HG03060 (cell line): ENCODE data around the gene GOLGA7B.

ENCODE experiments used
- ATAC-seq: cut with Tn5 transposase; IDR thresholded peaks from one replicate; pipeline ENCODE4 v1.9.1; 2021; ENCODE audit warnings: low read depth, moderate number of reproducible peaks; ENCODE audit not compliant: unreplicated experiment

Gene GOLGA7B

GRCh38 chr10:97849687-97850402, at the start of gene GOLGA7B:
TSS of gene GOLGA7B (plus strand) at chr10:97849843. CDS start at chr10:97850304, 461 bp downstream.
- ATAC-seq, result no peak

GRCh38 chr10:97800474-97800873, 49.2 kb upstream of the GOLGA7B start:
- ATAC-seq, result no peak

- ATAC-seq, result no peak
Observed at GRCh38 chr10:97801422-97801821, 48.2 kb upstream of the GOLGA7B start.

GRCh38 chr10:97805096-97805884, 44.4 kb upstream of the GOLGA7B start:
- ATAC-seq, result no peak

GRCh38 chr10:97805949-97806348, 43.7 kb upstream of the GOLGA7B start:
- ATAC-seq, result no peak

GRCh38 chr10:97810446-97810845, 39.2 kb upstream of the GOLGA7B start:
- ATAC-seq, result no peak

GRCh38 chr10:97811958-97812357, 37.7 kb upstream of the GOLGA7B start:
- ATAC-seq, result no peak

- ATAC-seq, result no peak
Observed at GRCh38 chr10:97812696-97813095, 36.9 kb upstream of the GOLGA7B start.

- ATAC-seq, result no peak
Observed at GRCh38 chr10:97813311-97813710, 36.3 kb upstream of the GOLGA7B start.

GRCh38 chr10:97814996-97815395, 34.6 kb upstream of the GOLGA7B start:
- ATAC-seq, result no peak

GRCh38 chr10:97816609-97817008, 33.0 kb upstream of the GOLGA7B start:
- ATAC-seq, result no peak

GRCh38 chr10:97818572-97818971, 31.1 kb upstream of the GOLGA7B start:
- no peak for ATAC-seq

GRCh38 chr10:97820096-97820704, 29.4 kb upstream of the GOLGA7B start:
- no peak for ATAC-seq

- no peak for ATAC-seq
Observed at GRCh38 chr10:97821308-97822038, 28.2 kb upstream of the GOLGA7B start.

GRCh38 chr10:97822261-97822687, 27.4 kb upstream of the GOLGA7B start:
- no peak for ATAC-seq

- no peak for ATAC-seq
Observed at GRCh38 chr10:97823734-97824133, 25.9 kb upstream of the GOLGA7B start.

GRCh38 chr10:97825020-97825760, 24.5 kb upstream of the GOLGA7B start:
- ATAC-seq, result no peak

GRCh38 chr10:97826892-97827291, 22.8 kb upstream of the GOLGA7B start:
- ATAC-seq, result no peak

GRCh38 chr10:97827702-97828291, 21.8 kb upstream of the GOLGA7B start:
- no peak for ATAC-seq

GRCh38 chr10:97828721-97829120, 20.9 kb upstream of the GOLGA7B start:
- ATAC-seq, result no peak
